Omental fat pad (tissue), 4 donors: ENCODE data around the gene SEL1L. TPM values are rescaled to one million over a fixed set of nuclear protein-coding genes. Genes with fewer than 3 reads are reported as not detected.
"Not testable (repeated sequence)": the region's sequence is repeated elsewhere in the genome, so short reads cannot be mapped to it uniquely, and the experiment has no call there.

ENCODE experiments used
- ATAC-seq: fragments of 150-250 bp; one replicate; pipeline ENCODE4 v1.9.1; 2016; ENCODE audit warnings: mild to moderate bottlenecking, moderate library complexity; ENCODE audit not compliant: low FRiP score
- DNase-seq: peaks from one replicate; pipeline ENCODE4 v3.0.0-alpha.2; 2019; ENCODE audit warnings: low spot score
- total RNA-seq, 4 donors: library from RNA; depleted of rRNA; stranded (reverse); fragments of >200 nt; gene quantifications; one replicate each; pipeline ENCODE4 v1.1.0, GENCODE V29; 2016
- TF ChIP-seq, protein P1 (sequence below), 3 donors: fragments of 450-650 bp; IDR thresholded peaks; one replicate each; pipeline ENCODE4 v1.5.1; 2016 to 2017; ENCODE audit warnings: antibody characterized with exemption in 3 of 3, mild to moderate bottlenecking in 3 of 3, moderate library complexity in 2 of 3

The SEL1L gene
- total RNA-seq, 4 donors from 2014 or later, result 53.3 to 74.0 (median 66.5) TPM

DNA sequence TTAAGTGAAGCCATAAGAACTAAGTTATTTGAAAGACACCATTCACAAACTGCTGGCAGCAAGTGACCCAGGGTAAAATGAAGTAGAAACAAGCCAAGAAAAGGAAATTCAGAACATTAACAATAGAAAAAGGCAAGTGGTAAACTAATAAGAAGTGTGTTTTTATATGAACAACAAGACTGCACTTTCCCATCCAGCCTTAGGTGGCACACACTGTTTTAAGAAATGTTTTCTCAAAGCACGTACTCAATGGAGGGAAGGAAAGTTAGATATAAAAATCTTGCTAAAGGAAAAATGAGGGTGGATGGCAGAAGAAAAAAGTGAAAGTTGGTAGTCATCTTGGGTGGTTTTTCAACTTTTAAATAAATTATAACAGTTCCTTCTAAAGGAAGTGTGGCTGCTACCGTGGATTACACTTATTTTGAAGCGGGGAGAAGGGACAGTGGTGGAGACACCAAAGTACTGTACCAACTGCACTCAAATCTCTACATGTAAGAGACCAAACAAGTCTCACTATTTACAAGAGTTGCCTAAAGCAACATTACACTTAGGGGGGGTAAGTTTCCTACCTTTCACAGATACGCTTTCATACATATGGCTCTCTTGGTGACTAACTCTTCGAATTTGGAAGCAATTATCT, 58.8 kb downstream of the SEL1L start:
- TF ChIP-seq, protein P1, sequence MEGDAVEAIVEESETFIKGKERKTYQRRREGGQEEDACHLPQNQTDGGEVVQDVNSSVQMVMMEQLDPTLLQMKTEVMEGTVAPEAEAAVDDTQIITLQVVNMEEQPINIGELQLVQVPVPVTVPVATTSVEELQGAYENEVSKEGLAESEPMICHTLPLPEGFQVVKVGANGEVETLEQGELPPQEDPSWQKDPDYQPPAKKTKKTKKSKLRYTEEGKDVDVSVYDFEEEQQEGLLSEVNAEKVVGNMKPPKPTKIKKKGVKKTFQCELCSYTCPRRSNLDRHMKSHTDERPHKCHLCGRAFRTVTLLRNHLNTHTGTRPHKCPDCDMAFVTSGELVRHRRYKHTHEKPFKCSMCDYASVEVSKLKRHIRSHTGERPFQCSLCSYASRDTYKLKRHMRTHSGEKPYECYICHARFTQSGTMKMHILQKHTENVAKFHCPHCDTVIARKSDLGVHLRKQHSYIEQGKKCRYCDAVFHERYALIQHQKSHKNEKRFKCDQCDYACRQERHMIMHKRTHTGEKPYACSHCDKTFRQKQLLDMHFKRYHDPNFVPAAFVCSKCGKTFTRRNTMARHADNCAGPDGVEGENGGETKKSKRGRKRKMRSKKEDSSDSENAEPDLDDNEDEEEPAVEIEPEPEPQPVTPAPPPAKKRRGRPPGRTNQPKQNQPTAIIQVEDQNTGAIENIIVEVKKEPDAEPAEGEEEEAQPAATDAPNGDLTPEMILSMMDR (IDR thresholded peaks at IDR 0.05), result no peak
- ATAC-seq (no peak), DNase-seq (no peak)

- TF ChIP-seq, protein P1 (IDR thresholded peaks at IDR 0.05), result no peak
- DNase-seq (no peak), ATAC-seq (no peak)
These were observed 59.5 kb downstream of the SEL1L start for GRCh38 chr14:81474148-81474492.

GRCh38 chr14:81473456-81474147, 60.1 kb downstream of the SEL1L start:
- ATAC-seq (no peak), DNase-seq (no peak)
- TF ChIP-seq, protein P1 (IDR thresholded peaks at IDR 0.05), result no peak

GRCh38 chr14:81472096-81472800, 61.4 kb downstream of the SEL1L start:
- ATAC-seq (no peak), DNase-seq (no peak)
- TF ChIP-seq, protein P1 (IDR thresholded peaks at IDR 0.05), result no peak

DNA sequence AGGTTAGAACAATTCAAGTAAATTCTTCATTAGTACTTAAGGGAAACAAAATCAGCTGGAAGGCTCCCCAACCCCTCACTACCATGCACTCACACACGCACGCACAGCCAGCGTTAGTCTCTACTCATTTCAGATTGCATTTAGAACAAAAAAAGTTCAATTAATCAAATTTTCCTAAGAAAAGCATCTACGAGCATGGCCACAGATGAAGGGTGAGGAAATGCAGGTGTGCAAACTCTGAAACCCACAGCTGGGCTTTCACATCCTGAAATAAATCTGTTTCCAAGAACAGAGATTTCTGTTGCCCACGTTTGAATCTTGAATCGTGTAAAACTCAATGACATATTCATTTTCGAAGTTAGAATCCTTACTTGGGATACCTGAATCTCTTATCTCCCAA, 62.6 kb downstream of the SEL1L start:
- ATAC-seq (no peak), DNase-seq (no peak)
- TF ChIP-seq, protein P1 (IDR thresholded peaks at IDR 0.05), result no peak

DNA sequence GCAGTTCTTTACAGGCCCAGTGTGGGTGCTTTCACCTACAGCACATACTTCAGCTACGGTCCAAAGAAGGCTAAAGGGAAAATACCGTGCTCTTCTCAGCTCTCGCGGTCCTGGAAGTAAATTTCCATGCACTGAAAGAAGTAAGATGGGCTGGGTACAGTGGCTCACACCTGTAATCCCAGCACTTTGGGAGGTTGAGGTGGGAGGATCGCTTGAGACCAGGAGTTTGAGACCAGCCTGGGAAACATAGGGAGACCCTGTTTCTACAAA, 63.2 kb downstream of the SEL1L start:
- DNase-seq, ATAC-seq: not testable (repeated sequence)

DNA sequence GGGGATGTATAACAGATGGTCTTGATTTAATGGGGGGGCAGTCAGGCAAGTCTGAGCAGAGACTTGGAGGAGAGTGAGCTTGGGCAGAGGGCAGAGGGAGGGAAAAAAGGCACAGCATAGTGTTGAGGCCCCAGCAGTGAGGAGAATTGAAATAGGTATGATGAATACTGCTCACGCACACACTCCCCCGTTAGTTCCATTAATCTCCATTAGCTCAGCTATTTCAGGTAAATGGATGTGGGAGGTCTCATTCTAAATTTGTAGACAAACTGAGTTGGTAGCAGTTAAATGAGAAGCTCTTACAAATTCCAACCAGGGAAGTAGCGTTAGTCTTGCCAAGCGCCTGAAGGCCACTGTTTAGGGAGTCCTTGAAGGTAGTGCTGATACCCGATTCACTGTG, 66.8 kb downstream of the SEL1L start:
- ATAC-seq (no peak), DNase-seq (no peak)
- TF ChIP-seq, protein P1 (IDR thresholded peaks at IDR 0.05), result no peak
